GM18951 (cell line): ENCODE measurements around the gene DESI1.
"Not testable (repeated sequence)": the region's sequence is repeated elsewhere in the genome, so short reads cannot be mapped to it uniquely, and the experiment has no call there.

Experiments
- POLR2A ChIP-seq: IDR thresholded peaks from 4 replicates; pipeline ENCODE4 v1.6.1; 2011; ENCODE audit warnings: mild to moderate bottlenecking; ENCODE audit not compliant: insufficient read length, insufficient read depth; ENCODE audit errors: extremely low read depth
- in situ Hi-C: fragments of 300-500 bp; cut with MboI; formaldehyde crosslinking; loops from one replicate; pipeline ENCODE4 v1.12.0; 2022; ENCODE audit warnings: low sequenced_read_pairs, mixed read lengths, inconsistent platforms; ENCODE audit not compliant: unreplicated experiment

The DESI1 gene

DNA sequence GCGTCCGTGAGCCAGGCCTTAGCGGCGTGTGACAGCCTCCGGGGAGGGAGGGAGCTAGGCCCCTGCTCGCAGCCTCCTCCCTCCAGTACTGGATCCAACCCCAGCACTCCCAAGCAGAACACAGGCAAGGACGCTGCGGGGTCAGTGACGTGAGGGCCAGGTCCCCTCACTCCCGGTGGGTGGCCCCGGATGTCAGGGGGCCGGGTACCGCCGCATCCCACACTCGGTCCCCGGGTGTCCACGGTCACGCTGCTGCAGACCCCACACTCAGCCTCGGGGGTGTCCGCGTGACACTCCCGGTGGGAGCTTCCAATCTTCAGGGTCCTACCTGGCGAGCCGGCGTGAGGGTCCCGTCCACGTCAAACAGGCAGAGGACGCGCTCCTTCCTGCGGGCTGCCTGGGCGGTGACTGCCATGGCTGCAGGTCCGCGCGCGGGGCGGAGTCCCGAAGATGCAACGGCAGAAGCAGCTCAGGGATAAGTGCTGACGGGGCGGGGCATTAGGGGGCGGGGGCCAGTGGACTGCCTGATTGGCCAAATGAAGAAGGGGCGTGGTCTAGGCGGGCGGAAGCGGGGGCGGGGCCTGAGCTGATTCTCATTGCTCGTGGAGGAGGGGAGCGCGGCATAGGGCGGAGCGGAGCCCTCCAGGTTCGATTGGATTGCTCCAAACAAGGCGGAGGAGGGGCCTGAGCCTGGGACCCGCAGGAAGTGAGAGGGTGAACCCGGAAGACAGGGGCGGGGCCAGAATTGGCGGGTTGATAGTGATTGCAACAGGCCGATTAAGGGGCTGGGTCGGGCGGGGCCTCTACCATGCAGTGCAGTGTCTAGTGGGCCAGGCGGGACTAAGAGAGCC lies 31.2 kb downstream of the DESI1 start, which contains the start of gene PMM1:
Gene PMM1 (minus strand): TSS at position 450 of the 851 bp plus-strand sequence. CDS start 35 bp downstream, at position 415.
- in situ Hi-C loops: no loop called here
- TF ChIP-seq POLR2A: peak; percentile 78

GRCh38 chr22:41587347-41587723 lies 33.5 kb downstream of the DESI1 start:
- in situ Hi-C loops: no loop called here

DNA sequence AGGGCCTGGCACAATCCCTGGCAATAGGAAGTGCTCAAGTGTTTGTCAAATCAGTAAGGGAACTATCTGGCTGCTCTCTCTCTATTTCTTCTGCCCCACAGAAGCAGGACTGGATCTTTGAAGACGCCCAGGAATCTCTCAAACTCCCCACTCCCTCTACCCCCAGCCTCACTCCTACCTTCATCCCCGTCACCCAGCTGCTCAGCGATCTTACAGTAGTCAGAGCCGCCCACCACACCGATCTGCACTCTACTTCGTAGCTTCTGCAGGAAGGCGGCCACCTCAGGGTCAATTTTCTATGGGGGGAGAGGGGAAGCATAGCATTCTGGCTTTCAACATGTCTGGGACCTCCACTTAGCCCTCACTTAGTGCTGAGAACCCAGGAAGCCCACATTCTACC lies 34.9 kb downstream of the DESI1 start:
- no peak for TF ChIP-seq POLR2A
- in situ Hi-C loops: no loop called here

More at GRCh38 chr22:41587347-41587723, 33.5 kb downstream of the DESI1 start:
- TF ChIP-seq POLR2A: no peak

DNA sequence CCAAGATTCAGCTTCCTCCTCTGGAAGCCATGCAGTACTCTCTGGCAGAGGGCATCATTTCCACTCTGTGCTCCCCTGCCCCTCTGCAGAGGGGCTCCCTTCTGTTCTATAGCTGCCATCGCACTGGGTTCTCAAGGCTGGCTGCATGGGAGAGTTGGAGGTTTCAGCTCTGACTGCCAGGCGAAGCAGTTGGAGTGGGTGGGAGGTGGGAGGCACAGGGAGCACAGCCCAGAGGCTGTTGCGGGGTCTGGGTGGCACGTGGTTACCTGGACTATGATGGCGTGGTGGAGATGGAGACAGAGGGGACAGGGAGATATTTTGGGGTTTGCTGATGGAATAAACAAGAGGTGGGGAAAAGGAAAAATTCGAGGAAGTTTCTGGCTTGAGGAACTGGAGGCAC lies 36.0 kb downstream of the DESI1 start:
- no peak for TF ChIP-seq POLR2A
- in situ Hi-C loops: no loop called here

DNA sequence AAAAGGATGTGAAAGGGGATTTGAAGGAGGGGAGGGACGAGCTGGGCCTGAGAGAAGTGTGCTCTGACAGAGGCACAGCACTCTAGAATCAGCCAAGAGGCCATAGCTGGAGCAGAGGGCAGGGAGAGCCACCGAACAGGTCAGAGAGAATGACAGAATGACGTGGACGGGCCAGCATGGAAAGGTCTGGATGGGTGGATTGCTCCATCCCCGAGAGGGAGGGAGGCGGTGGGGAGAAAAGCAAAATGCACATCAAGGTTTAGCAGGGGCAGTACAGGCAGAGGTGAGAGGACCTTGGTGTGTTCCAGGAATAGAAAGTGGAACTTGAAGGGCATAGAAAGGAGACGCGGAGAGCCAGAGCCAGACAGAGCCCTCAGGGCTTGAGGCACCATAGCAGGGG lies 38.1 kb downstream of the DESI1 start:
- in situ Hi-C loops: no loop called here
- TF ChIP-seq POLR2A: no peak

DNA sequence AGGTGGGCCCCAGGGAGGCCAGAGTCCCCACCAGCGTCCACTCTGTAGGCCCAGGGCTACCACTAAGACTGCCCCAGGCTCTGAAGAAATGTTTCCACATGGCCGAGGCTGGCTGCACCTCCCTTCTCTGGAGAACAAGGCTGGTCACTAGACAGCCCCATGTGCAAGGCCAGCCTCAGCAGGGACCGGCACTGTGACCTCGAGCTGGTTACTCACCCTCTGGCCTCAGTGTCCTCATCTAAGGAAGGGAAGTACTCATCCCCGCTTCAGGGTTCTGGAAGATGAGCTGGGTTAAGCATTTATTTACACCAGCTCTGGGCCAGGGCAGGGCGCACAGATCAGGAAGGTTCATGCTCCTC lies 40.9 kb downstream of the DESI1 start:
- TF ChIP-seq POLR2A: no peak
- in situ Hi-C loops: no loop called here

DNA sequence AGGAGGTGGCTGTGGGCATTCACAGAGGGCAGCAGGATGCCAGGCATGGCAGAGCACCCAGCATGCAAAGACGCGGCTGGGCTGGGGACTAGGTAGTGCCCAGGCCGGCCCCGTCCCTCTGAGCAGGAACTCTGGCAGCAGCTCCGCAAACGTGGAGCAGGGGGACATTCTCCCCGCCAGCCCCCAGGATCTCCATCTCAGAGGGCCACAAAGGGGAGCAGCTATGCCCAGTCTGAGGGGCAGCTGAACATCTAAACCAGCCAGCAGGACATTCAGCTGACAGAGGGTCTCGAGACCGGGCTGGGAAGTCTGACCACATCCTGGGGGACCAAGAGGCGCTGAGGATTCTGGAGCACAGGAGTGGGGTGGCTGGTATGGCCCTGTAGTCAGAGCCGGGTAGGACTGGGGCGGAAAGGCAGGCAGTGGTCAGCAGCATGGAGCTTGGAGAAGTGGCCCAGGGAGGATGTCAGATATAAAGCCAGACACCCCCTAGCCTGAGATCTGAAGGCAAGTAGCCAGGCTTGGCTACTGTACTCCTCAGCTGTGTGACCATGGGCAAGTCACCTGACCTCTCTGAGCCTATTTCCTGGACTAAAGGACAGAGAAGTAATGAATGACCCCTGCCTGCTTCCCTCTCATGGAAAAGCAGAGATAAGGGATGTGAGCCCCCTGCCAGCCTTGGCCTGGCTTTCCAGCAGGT lies 41.4 kb downstream of the DESI1 start:
- no peak for TF ChIP-seq POLR2A
- in situ Hi-C loops: no loop called here

DNA sequence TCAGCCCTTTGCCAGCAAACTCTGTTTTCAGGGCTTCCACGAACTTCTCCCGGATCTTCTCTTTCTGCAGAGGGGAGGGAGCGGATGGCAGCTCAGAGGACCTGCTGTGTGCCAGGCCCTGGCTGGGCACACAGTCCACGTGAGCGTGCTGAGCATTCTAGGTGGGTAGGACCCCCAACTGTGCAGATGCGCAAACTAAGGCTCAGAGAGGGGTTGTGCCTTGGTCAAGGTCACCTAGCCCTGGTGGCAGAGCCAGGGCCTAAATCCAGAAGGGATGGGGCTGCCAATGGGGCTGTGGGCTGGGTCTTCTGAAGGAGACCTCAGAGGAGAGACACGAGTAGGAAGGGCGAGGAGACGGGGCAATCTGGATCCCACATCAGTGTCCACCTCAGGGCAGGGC lies 42.0 kb downstream of the DESI1 start:
- in situ Hi-C loops: no loop called here
- TF ChIP-seq POLR2A: no peak

DNA sequence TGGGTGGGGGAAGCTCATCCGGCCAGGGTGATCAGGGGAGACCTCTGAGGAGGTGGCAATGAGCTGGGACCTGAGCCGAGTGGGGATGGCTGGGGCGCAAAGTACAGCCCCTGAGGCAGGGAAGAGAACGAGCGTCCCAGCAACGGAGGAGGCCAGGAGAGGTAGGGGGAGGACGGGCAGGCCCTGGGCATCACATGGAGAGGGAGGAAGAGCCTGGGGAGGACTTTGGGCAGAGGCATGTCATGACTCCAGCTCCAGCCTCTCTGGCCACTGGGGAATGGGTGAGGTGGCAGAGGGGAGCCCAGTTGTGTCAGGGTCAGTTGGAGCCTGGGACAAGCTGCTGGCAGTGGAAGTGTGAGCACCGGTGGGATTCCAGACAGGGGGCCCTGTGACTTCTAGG lies 42.7 kb downstream of the DESI1 start:
- in situ Hi-C loops: no loop called here
- TF ChIP-seq POLR2A: no peak

DNA sequence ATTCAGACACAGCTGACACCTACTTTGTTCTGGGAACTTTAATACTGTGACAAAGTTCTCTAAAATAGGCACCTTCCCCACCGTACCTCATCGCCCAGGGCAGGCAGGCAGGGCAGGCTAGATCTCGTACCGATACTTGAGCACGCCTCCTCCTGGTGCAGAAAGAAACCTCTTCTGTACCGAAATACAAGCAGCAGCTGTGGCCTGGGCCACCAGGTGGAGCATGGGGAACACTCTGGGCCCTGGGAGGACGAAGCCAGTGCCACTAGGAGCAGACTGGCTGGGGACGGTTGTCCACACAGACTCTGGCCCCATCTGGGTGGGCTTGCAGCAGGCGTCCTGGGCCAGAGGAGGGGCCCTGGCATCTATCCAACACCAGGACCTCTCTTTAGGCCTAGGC lies 44.0 kb downstream of the DESI1 start:
- in situ Hi-C loops: no loop called here
- no peak for TF ChIP-seq POLR2A

DNA sequence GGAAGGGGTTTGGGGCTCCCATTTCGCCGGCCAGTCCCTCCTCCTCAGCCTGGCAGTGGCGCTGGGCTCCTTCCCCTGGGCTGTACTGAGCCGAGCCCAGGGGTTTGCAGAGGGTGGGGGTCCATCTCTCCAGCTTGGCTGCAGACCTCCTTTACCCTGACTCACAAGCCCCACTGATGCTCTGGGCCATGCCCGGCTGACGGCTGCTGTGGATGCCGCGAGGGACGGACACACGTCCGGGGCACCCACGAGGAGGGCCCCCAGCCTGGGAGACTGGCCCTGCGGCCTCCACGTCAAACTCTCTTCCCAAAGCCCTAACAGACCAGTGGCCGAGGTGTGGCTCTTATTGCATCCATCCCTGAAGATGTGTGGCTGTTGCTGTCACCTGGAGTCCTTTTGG lies 45.3 kb downstream of the DESI1 start:
- in situ Hi-C loops: no loop called here
- TF ChIP-seq POLR2A: no peak

DNA sequence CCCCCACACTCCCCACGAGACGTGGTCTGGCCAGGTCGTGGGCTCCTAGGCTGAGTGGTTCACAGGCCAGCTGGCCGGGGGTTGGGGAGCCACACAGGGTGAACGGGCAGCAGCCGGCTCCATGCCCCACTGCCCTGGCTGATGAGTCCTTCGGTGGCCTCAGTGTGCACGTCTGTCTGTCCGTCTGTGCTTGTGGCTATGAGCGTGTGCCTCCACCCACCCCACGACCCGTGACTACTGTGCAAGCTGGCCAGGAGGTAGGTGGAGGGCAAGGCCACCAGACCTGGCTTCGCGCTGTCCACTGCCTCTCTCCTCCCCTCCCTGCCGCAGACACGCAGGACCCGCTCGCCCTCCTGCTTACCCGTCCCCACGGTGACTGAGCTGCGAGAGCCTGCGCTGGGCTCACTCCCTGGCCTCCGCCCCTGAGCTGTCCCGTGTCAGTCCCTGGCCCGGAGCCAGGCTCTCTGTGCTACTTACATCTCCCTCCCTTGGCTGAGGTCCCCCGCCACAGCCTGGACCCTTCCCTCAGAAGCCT lies 45.9 kb downstream of the DESI1 start:
- in situ Hi-C loops: no loop called here
- TF ChIP-seq POLR2A: no peak

- in situ Hi-C loops: no loop called here
- TF ChIP-seq POLR2A: no peak
These were observed 47.2 kb downstream of the DESI1 start for GRCh38 chr22:41573677-41574076.

DNA sequence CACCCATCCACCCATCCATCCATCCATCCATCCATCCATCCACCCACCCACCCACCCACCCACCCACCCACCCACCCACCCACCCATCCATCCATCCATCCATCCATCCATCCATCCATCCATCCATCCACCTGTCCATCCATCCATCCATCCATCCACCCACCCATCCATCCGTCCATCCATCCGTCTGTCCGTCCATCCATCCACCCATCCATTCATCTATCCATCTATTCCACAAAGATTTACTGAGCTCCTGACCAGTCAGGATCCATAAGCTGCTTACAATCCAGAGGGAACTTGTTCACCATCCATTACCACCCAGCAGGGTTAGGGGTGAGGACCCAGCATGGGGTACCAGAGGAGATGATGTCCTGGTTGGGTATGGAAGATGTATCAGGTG lies 48.5 kb downstream of the DESI1 start:
- in situ Hi-C loops: not testable (repeated sequence)

DNA sequence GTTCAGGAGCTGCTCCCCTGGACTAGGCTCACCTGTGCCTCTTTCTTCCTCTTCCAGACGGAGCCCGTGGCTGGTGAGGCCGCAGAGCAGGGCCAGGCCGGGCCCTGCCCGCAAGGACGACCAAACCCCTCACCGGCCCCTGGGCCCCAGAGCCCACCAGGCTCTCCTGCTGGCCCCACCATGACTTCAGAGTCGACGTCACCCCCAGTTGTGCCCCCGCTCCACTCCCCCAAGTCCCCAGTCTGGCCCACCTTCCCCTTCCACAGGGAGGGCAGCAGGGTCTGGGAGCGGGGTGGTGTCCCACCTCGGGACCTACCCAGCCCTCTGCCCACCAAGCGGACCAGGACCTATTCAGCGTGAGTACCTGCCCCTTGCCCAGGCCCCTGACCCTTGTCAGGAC lies 49.1 kb downstream of the DESI1 start:
- no peak for TF ChIP-seq POLR2A
- in situ Hi-C loops: no loop called here
